ENCODE results near the gene GRID1. TPM values are rescaled to one million over a fixed set of nuclear protein-coding genes. Genes with fewer than 3 reads are reported as not detected.

The GRID1 gene
- total and polyA plus RNA-seq, 4 donors, result 1.1 to 3.8 TPM; not detected in 2

DNA sequence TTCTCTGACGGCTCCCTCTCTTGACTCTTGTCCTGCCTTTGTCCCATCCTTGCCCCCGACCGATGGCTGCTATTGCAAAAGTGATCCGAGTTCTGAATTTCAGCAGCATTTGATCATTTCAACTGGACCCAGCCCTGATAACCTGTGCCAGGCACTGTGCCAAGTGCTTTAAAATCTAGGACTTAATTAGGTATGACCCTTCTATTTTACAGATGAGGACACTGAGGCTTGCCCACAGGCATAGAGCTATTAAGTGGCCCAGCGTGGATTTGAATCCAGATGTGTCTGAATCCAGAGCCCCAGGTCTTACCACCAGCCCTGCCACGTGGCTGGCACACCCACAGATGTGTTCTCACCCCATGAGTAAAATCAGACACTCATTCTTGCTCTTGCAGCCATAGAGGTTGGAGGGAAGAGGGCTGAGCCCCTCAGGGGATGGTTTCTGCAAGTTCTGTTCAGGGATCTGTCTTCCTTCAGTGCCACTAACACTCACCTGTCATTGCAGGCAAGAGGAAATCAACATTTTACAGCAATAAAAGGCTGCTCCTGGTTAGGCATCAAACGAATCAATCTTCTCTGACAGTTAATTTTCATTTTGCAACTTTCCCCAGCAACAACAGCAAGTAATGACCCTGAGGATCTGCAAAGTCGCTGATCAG is 101.2 kb downstream of the GRID1 start:
- intact Hi-C loops (cut with DNase I), result no loop called here
- no peaks in the 10 kb centered on the region for H3K27me3 ChIP-seq (ENCODE audit: control insufficient read depth in 1 of 2, insufficient read depth in 2 of 2, low read length in 1 of 2)
- no peak overlapping the region for H3K27ac ChIP-seq (ENCODE audit: low read depth in 1 of 2, low read length in 2 of 2)
- H3K4me1 ChIP-seq (ENCODE audit: control insufficient read depth in 1 of 2, insufficient read depth in 2 of 2, low read length in 2 of 2), result no peaks in the 10 kb centered on the region
- no peak overlapping the region for H3K4me3 ChIP-seq (ENCODE audit: low read length in 2 of 2)
- H3K36me3 ChIP-seq (ENCODE audit: control insufficient read depth in 1 of 2, insufficient read depth in 2 of 2, low read length in 1 of 2), result no peaks in the 10 kb centered on the region
- ATAC-seq (ENCODE audit: low FRiP score) (no peak), DNase-seq (no peak)
- H3K9me3 ChIP-seq (ENCODE audit: control insufficient read depth, low read length), result no peaks in the 10 kb centered on the region
- WGBS, 2 donors, result 83 to 87% methylated on average over 8 of the region's 8 CpGs

DNA sequence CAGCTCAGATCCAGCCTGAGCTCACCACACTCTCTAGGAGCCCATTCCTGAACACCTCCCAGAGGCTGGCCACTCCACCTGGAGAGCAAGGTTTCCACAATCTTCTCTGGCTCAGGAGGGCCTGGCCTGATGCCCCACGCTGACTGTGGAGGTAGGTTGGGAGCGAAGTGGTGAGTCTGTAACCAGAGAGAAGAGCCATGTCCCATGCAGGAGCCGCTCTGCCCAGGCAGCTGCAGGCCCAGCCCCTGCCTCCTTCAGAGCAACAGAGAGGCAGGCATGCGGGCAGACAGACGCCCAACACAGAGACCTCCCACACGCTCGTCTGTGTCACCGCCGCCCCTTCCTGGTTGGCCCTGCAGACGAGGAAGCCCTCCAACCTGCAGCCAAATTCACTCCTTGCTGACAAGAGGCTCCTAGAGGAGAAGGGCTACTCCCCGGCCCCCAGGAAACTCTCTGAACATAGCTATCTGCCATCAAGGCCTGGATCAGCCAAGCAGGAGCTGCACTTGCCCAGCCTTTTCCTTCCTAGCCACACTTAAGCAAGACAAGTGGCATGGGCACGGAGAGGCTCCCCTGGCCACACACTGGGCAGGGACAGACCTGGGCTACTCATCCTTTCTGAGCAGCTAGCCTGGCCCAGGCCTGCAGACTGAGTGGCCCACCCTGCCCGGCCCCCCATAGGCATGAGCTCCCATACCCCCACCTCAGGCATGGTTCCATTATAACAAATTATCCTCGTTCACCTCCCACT is 101.9 kb downstream of the GRID1 start:
- no peaks in the 10 kb centered on the region for H3K27me3 ChIP-seq (ENCODE audit: control insufficient read depth in 1 of 2, insufficient read depth in 2 of 2, low read length in 1 of 2)
- no peak overlapping the region for H3K4me3 ChIP-seq (ENCODE audit: low read length in 2 of 2)
- DNase-seq (no peak), ATAC-seq (ENCODE audit: low FRiP score) (no peak)
- H3K4me1 ChIP-seq (ENCODE audit: control insufficient read depth in 1 of 2, insufficient read depth in 2 of 2, low read length in 2 of 2), result no peaks in the 10 kb centered on the region
- no peak overlapping the region for H3K27ac ChIP-seq (ENCODE audit: low read depth in 1 of 2, low read length in 2 of 2)
- H3K36me3 ChIP-seq (ENCODE audit: control insufficient read depth in 1 of 2, insufficient read depth in 2 of 2, low read length in 1 of 2), result no peaks in the 10 kb centered on the region
- WGBS, 2 donors, result 82 to 86% methylated on average over 14 of the region's 14 CpGs
- intact Hi-C loops (cut with DNase I), result no loop called here
- no peaks in the 10 kb centered on the region for H3K9me3 ChIP-seq (ENCODE audit: control insufficient read depth, low read length)

DNA sequence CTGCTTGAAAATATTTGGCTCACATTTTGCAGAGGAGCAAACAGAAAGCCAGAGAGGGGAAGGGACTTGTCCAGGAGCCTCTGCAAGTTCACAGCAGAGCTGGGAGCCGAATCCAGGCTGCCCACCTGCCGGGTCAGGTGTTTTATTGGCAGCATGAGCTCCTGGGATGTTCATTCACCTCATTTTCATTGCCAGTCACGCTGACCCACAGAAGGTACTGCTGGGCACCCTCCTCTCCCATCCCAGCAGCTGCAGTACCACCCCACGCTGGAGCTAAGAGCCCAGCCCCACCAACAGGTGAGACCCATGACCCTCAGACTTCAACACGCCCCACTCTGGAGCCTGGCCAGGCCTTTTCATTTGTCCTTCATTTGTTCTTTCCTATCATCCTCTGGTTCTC is 102.7 kb downstream of the GRID1 start:
- Histone ChIP-seq H3K27ac (ENCODE audit: low read depth in 1 of 2, low read length in 2 of 2) (no peak overlapping the region), H3K27me3 (ENCODE audit: control insufficient read depth in 1 of 2, insufficient read depth in 2 of 2, low read length in 1 of 2) (no peaks in the 10 kb centered on the region), H3K36me3 (ENCODE audit: control insufficient read depth in 1 of 2, insufficient read depth in 2 of 2, low read length in 1 of 2) (no peaks in the 10 kb centered on the region), H3K9me3 (ENCODE audit: control insufficient read depth, low read length) (no peaks in the 10 kb centered on the region), H3K4me1 (ENCODE audit: control insufficient read depth in 1 of 2, insufficient read depth in 2 of 2, low read length in 2 of 2) (no peaks in the 10 kb centered on the region), H3K4me3 (ENCODE audit: low read length in 2 of 2) (no peak overlapping the region)
- intact Hi-C loops (cut with DNase I), result no loop called here
- DNase-seq (no peak), ATAC-seq (ENCODE audit: low FRiP score) (no peak)
- 93 to 94% methylated on average over 5 of the region's 5 CpGs for WGBS, 2 donors

DNA sequence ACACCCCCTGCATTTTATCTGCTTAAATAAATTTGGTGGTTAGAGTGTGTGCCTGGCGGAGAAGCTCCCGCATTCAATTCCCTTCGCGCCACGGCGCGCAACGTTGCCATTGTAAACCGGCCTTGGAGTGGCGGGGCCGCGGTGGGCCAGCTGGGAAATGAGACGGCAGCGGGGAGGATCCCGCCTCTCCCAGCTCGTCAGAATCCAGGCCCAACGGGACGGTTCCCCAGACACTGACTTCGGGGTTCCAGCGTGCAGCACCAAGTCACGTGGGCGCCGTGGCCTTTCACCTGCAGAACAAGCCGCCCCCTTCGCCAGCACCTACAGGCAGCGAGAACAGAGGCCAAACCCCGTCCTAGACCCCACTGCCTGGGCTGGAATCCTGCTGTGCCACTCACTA is 103.4 kb downstream of the GRID1 start:
- DNase-seq, result no peak
- no peaks in the 10 kb centered on the region for H3K36me3 ChIP-seq (ENCODE audit: control insufficient read depth in 1 of 2, insufficient read depth in 2 of 2, low read length in 1 of 2)
- H3K27me3 ChIP-seq (ENCODE audit: control insufficient read depth in 1 of 2, insufficient read depth in 2 of 2, low read length in 1 of 2), result no peaks in the 10 kb centered on the region
- H3K4me1 ChIP-seq (ENCODE audit: control insufficient read depth in 1 of 2, insufficient read depth in 2 of 2, low read length in 2 of 2), result no peaks in the 10 kb centered on the region
- ATAC-seq (ENCODE audit: low FRiP score), result no peak
- WGBS, 2 donors, result 41 to 43% methylated on average over 27 of the region's 27 CpGs
- intact Hi-C loops (cut with DNase I), result no loop called here
- H3K27ac ChIP-seq (ENCODE audit: low read depth in 1 of 2, low read length in 2 of 2), result no peak overlapping the region
- no peak overlapping the region for H3K4me3 ChIP-seq (ENCODE audit: low read length in 2 of 2)
- no peaks in the 10 kb centered on the region for H3K9me3 ChIP-seq (ENCODE audit: control insufficient read depth, low read length)

- Histone ChIP-seq H3K27me3 (ENCODE audit: control insufficient read depth in 1 of 2, insufficient read depth in 2 of 2, low read length in 1 of 2) (no peaks in the 10 kb centered on the region), H3K4me1 (ENCODE audit: control insufficient read depth in 1 of 2, insufficient read depth in 2 of 2, low read length in 2 of 2) (no peaks in the 10 kb centered on the region), H3K9me3 (ENCODE audit: control insufficient read depth, low read length) (no peaks in the 10 kb centered on the region), H3K27ac (ENCODE audit: low read depth in 1 of 2, low read length in 2 of 2) (no peak overlapping the region), H3K4me3 (ENCODE audit: low read length in 2 of 2) (no peak overlapping the region), H3K36me3 (ENCODE audit: control insufficient read depth in 1 of 2, insufficient read depth in 2 of 2, low read length in 1 of 2) (no peaks in the 10 kb centered on the region)
- DNase-seq (no peak), ATAC-seq (ENCODE audit: low FRiP score) (no peak)
- WGBS, 2 donors, result 9 to 11% methylated on average over 29 of the region's 29 CpGs
- intact Hi-C loops (cut with DNase I), result no loop called here
Observed at GRCh38 chr10:86262688-86263181, 103.9 kb downstream of the GRID1 start.

DNA sequence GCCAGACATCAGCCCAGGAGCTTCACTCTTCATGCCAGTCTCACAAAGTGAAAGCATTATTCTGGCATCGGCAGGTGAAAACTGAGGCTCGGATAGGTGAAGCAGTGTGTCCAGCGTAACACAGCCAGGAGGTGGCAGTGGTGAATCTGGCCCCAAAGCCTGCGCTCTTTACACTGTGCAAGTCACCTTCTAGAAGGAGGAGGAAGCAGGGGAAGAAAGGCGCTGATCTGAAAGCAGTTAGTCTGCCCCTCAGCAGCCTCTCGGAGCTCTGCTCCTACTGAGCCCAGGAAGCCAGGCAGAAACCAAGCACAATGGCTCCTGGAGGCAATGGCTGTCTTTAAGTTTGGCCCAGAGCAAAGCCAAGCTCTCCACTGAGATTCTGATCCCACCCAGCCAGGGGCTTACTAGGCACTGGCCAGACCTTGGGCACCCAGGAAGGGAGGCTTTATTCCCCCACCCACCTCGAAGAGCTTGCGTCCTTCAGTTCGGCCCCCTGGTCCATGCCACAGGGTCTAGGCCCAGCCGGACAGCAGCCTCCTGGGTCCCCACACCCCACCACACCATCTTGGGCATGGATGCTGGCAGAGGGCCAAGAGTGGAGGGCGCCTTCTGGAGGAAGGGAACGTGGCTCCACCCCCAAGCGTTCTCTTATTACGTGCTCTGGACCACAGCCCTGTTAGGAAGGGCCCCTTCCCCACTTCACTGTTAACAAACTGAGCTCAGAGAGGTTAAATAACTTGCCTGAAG is 104.5 kb downstream of the GRID1 start:
- DNase-seq, result no peak
- H3K4me1 ChIP-seq (ENCODE audit: control insufficient read depth in 1 of 2, insufficient read depth in 2 of 2, low read length in 2 of 2), result no peaks in the 10 kb centered on the region
- H3K9me3 ChIP-seq (ENCODE audit: control insufficient read depth, low read length), result no peaks in the 10 kb centered on the region
- no peak overlapping the region for H3K27ac ChIP-seq (ENCODE audit: low read depth in 1 of 2, low read length in 2 of 2)
- H3K4me3 ChIP-seq (ENCODE audit: low read length in 2 of 2), result no peak overlapping the region
- intact Hi-C loops (cut with DNase I), result no loop called here
- H3K36me3 ChIP-seq (ENCODE audit: control insufficient read depth in 1 of 2, insufficient read depth in 2 of 2, low read length in 1 of 2), result no peaks in the 10 kb centered on the region
- H3K27me3 ChIP-seq (ENCODE audit: control insufficient read depth in 1 of 2, insufficient read depth in 2 of 2, low read length in 1 of 2), result no peaks in the 10 kb centered on the region
- ATAC-seq (ENCODE audit: low FRiP score), result no peak
- WGBS, 2 donors, result 57 to 69% methylated on average over 14 of the region's 14 CpGs

DNA sequence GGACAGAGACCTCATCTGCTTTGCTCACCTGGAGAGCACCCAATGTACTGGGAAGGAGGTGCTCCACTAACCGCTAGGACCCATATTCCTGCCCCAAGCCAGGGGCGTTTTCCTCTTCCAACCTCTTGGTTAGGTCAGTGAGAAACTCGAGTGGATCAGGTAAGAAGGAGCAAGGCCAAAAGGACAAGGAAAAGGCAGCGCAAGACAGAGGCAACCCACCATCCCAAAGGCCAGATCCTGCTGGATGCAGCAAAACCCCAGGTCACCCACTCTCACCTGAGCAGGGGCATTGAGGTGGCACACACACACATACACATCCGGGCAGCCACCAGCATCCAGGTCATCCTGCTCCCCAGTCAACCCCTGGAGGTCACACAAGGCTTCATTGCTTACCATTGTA is 105.1 kb downstream of the GRID1 start:
- H3K4me3 ChIP-seq (ENCODE audit: low read length in 2 of 2), result no peak overlapping the region
- no peak for DNase-seq
- ATAC-seq (ENCODE audit: low FRiP score), result no peak
- no peaks in the 10 kb centered on the region for H3K4me1 ChIP-seq (ENCODE audit: control insufficient read depth in 1 of 2, insufficient read depth in 2 of 2, low read length in 2 of 2)
- no peak overlapping the region for H3K27ac ChIP-seq (ENCODE audit: low read depth in 1 of 2, low read length in 2 of 2)
- H3K36me3 ChIP-seq (ENCODE audit: control insufficient read depth in 1 of 2, insufficient read depth in 2 of 2, low read length in 1 of 2), result no peaks in the 10 kb centered on the region
- intact Hi-C loops (cut with DNase I), result no loop called here
- 94 to 95% methylated on average over 5 of the region's 5 CpGs for WGBS, 2 donors
- H3K27me3 ChIP-seq (ENCODE audit: control insufficient read depth in 1 of 2, insufficient read depth in 2 of 2, low read length in 1 of 2), result no peaks in the 10 kb centered on the region
- no peaks in the 10 kb centered on the region for H3K9me3 ChIP-seq (ENCODE audit: control insufficient read depth, low read length)

GRCh38 chr10:86260564-86260963 is 106.0 kb downstream of the GRID1 start:
- no peak overlapping the region for H3K4me3 ChIP-seq (ENCODE audit: low read length in 2 of 2)
- ATAC-seq (ENCODE audit: low FRiP score), result no peak
- intact Hi-C loops (cut with DNase I), result no loop called here
- H3K36me3 ChIP-seq (ENCODE audit: control insufficient read depth in 1 of 2, insufficient read depth in 2 of 2, low read length in 1 of 2), result no peaks in the 10 kb centered on the region
- no peak for DNase-seq
- no peaks in the 10 kb centered on the region for H3K9me3 ChIP-seq (ENCODE audit: control insufficient read depth, low read length)
- WGBS, 2 donors, result 73 to 84% methylated on average over 6 of the region's 6 CpGs
- H3K27ac ChIP-seq (ENCODE audit: low read depth in 1 of 2, low read length in 2 of 2), result no peak overlapping the region
- no peaks in the 10 kb centered on the region for H3K27me3 ChIP-seq (ENCODE audit: control insufficient read depth in 1 of 2, insufficient read depth in 2 of 2, low read length in 1 of 2)
- no peaks in the 10 kb centered on the region for H3K4me1 ChIP-seq (ENCODE audit: control insufficient read depth in 1 of 2, insufficient read depth in 2 of 2, low read length in 2 of 2)
